Measurements from ENCODE around the gene NIPSNAP2.
"Not testable (repeated sequence)": the region's sequence is repeated elsewhere in the genome, so short reads cannot be mapped to it uniquely, and the experiment has no call there.

Gene NIPSNAP2

DNA sequence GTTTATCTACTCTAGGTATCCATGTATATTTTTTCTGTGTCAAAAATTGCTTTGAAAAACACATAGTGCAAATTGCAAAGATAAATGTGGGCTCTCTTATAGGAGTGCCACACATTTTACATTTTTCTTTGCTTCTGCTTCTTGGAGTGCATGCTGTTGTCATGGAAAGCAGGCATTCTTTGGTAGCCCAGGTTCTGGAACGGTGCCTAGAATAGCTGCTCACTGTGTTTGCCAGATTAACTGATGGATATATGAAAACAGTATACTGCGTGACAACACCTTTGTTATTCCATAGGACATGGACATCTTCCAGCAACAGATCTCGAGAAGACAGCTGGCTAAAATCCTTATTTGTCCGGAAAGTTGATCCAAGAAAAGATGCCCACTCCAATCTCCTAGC is 13.4 kb downstream of the NIPSNAP2 start:
- DNase-seq, result no peak

DNA sequence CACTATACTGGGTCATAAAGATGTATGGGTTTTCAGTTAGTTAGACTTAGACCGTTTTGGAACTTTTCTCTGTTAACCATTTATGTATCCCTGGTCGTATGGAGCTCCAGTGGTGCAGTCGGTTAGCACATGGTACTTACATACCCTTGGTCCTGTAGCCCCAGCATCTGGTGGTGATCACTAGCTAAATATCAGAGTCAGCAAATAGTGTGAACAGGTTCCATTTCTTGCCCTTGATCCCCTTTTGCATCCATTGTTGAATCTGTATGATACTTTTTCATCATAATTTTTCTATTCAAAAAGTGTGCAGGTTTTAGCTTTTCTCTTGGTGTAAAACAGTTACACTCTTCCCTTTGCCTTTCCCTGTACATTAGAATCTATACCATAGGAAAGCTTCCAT is 15.9 kb downstream of the NIPSNAP2 start:
- no peak for DNase-seq

- DNase-seq, result no peak
Measured at GRCh38 chr7:55983537-55983936, 19.2 kb downstream of the NIPSNAP2 start.

GRCh38 chr7:55992346-55992745 is 28.0 kb downstream of the NIPSNAP2 start:
- DNase-seq, result no peak

DNA sequence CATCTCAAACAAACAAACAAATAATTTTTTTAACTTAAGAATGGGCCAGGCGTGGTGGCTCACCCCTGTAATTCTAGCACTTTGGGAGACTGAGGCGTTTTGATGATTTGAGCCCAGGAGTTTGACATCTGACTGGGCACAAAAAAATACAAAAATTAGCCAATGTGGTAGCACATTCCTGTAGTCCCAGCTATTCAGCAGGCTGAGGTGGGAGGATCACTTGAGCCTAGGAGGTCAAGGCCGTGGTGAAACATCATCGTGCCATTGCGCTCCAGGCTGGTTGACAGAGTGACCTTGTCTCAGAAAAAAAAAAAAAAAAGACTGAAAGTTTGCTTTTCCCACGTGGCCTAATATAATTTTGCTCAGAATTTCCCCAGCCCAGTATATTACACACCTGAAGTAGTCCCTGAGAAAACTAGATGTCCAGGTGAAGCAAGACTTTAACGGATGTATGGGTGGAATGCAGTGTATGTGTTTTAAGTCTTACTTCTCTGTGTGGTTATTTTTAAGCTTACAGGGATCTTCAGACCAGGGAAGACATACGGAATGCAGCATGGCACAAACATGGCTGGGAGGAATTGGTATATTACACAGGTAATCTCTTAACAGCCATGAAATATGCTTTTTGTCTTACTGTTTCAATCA is 32.6 kb downstream of the NIPSNAP2 start:
- no peak for DNase-seq

- no peak for DNase-seq
Measured at GRCh38 chr7:56003749-56004148, 39.4 kb downstream of the NIPSNAP2 start.

- no peak for DNase-seq
Measured at GRCh38 chr7:56007167-56007652, 42.8 kb downstream of the NIPSNAP2 start.

DNA sequence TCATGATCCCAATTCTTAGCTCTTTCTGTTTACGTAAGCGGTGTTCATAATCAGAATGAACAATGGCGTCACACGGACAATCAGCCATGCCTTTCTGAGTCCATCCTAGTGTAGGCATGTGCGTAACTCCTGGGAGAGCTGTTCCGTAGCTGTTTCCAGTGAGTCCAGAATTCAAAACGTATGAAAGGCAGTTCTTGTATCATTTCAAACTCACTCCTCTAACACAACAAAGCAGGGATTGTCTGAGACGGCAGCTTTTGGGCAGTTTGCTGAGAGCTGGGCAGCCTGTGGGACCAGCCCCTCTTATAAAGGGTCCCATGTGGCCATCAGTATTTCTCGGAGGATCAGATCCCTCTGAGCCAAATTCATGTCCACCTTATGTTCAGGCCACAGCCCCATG is 43.5 kb downstream of the NIPSNAP2 start:
- DNase-seq, result no peak

DNA sequence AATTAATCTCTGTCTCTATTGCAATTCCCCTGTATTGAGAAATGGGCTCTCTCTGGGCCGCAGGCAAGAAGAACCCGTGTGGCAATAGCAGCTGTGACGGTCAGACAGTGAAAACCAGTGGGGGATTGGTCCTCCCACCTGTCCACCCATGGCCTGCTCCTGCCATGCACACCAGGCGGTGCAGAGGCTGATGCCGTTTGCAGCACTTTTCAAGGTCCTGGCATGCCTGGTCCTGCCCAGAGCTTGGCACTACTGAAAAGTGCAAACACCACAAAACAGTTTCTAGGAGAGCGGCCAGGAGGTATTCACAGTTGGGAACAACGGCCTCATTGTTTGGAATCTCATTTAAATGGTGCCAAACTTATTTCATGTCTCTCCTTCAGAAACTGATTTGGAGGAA is 45.3 kb downstream of the NIPSNAP2 start:
- no peak for DNase-seq

- DNase-seq, result not testable (repeated sequence)
Measured at GRCh38 chr7:56017015-56017414, 52.6 kb downstream of the NIPSNAP2 start.

DNA sequence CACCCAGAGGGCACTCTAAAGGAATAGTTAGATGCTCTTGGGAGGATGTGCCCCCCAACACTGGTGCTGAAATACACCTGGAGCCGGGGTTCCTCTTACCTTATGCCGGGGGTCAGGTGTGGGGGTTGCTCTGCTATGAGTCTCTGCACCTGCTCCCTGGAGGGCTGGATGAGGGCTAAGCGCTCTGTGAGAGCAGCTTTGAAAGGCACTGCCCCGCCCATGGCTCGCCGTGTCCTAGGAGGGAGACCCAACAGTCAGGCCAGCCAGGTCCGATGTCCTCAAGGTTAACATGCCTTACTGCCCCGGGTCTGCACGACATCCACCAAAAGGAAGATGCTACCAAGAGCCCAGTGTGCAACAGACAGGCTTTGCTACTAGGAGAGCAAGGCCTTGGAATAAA is 55.1 kb downstream of the NIPSNAP2 start:
- no peak for DNase-seq

- no peak for DNase-seq
Measured at GRCh38 chr7:56023500-56023899, 59.1 kb downstream of the NIPSNAP2 start.

DNA sequence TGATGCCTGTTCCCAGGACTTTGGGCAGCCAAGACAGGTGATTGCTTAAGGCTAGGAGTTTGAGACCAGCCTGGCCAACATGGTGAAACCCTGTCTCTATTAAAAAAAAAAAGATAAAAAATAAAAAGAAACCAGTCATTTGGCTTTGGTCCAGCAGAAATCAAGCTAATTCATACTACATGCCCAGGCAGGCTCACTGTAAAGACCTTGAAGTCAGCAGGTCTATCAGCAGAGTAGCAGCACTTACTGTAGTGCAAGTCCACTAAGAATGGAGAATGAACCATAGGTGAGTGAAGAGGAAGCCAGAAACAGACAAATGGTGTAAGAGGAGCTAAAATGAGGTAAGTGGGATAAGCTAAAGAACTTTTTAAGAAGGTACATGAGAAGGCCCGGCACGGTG is 62.2 kb downstream of the NIPSNAP2 start:
- no peak for DNase-seq

DNA sequence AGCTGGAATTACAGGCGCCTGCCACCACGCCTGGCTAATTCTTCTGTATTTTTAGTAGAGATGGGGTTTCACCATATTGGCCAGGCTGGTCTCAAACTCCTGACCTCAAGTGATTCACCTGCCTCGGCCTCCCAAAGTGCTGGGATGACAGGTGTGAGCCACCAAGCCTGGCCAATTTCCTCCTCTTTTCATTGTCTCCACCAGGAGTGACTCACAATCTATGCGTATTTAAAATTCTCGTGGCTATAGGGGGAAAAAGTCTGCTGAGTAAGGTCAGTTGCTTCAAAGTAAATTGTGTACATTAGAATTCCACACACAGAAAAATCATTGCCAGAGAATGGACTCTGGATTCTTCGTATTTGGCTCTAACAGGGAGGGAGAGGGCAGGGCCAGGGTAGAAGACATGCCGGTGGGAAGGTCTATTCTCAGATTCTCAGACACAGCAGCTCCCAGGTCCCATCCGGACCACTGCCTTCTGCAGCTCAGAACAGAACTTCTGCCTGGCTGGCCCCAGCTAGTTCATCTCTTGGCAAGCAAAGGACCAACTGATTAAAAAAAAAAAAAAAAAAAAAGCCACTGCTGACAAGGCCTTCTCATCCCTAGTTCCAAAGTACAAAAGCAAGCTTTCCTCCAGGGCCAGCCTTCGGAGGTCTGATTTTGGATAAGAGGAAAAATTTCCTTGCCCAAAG is 64.7 kb downstream of the NIPSNAP2 start:
- no peak for DNase-seq

DNA sequence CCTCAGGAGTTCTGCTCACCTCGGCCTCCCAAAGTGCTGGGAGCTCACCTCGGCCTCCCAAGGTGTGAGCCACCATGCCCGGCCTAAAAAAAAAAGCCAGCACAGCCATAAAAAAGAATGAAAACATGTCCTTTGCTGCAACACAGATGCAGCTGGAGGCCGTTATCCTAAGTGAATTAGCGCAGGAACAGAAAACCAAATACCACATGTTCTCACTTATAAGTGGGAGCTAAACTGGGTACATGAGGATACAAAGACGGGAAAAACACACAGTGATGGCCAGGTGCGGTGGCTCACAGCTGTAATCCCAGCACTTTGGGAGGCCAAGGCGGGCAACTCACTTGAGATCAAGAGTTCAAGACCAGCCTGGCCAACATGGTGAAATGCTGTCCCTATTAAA is 66.0 kb downstream of the NIPSNAP2 start:
- no peak for DNase-seq

DNA sequence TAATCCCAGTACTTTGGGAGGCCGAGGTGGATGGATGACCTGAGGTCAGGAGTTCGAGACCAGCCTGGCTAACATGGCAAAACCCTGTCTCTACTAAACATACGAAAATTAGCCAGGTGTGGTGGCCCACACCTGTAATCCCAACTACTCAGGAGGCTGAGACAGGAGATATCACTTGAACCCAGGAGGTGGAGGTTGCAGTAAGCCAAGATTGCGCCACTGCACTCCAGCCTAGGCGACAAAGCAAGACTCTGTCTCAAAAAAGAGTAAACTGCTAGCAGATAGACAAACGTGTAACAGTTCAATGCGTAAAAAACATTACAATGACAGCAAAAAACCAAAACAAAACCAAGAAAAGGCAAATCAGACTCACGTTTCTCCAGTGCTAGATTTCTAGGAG is 67.2 kb downstream of the NIPSNAP2 start:
- DNase-seq, result not testable (repeated sequence)

GRCh38 chr7:56032578-56032977 is 68.2 kb downstream of the NIPSNAP2 start:
- DNase-seq, result not testable (repeated sequence)

DNA sequence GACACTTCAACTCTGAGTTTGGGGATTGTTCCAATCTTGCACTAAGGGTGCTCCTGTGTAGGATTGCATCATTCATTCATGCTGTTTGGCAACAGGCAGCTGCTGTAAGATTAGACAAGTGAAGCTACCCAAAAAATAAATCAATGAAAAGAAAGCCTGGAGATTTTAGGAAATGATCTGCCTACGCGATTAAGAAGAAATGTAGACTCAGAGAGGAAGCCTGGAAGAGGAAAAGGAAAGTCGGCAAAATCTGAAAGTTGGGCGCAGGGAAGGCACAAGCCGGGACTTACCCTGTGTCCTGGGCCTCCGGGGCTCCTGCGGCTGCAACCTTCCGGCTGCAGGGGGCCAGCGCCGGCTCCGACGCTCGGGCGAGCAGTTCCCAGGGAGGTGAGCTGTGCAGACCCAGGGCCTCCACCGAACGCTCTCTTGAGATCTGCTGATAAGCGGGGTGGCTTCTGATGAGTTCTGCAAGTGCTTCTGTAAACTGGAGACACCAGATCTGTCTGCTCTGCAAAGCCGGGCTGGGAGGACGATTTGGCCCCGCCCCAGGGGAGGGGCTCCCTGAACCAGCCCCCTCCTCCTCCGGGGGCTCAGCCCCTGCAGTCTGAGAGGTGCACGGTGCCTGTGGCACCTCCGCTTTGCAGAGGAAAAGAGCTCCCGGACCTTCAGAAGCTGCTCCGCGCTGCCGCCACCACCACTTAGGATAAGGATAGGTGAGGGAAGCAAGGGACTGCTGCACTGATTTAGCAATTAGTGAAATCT is 69.5 kb downstream of the NIPSNAP2 start:
- DNase-seq, result peak; percentile 85

- DNase-seq, result no peak
Measured at GRCh38 chr7:56040730-56041129, 76.3 kb downstream of the NIPSNAP2 start.

DNA sequence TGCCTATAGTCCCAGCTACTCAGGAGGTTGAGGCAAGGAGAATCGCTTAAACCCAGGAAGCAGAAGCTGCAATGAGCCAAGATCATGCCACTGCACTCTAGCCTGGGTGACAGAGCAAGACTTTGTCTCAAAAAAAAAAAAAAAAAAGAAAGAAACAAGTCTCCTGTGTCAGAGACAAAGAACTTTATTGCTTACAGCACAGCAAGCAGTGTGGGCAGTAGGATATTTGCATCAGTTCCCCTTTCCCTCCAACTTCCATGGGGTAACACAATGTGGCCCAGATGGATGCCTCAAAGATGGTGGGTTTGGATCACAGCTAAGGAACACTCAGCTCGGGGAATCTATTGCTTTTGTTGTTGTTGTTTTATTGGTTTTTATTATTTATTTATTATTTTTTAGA is 81.4 kb downstream of the NIPSNAP2 start:
- DNase-seq, result not testable (repeated sequence)

DNA sequence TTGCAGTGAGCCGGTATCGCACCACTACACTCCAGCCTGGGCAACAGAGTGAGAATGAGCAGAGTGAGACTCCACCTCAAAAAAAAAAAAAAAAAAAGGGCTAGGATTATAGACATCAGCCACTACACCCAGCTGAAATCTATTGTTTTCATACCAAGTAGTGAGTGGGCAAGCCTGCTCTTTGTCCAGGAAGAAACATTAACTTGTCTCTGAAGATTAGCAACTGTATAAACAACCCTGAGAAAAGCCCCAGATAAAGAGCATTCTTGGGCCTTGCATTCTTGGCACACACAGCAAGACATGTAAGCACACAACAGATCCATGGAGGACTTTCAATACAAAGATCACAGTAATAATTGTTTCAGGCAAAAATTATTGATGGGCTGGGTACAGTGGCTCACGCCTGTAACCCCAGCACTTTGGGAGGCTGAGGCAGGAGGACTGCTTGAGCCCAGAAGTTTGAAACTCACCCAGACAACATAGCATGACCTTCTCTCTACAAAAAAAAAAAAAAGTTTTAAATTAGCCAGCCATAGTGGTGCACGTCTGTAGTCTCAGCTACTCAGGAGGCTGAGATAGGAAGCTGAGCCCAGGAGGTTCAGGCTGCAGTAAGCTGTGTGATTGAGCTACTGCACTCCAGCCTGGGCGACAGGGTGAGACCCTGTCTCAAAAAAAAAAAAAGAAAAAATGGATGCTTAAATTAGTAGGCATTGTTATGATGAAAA is 82.5 kb downstream of the NIPSNAP2 start:
- DNase-seq, result no peak

GRCh38 chr7:56047446-56048116 is 83.2 kb downstream of the NIPSNAP2 start:
- DNase-seq, result not testable (repeated sequence)

DNA sequence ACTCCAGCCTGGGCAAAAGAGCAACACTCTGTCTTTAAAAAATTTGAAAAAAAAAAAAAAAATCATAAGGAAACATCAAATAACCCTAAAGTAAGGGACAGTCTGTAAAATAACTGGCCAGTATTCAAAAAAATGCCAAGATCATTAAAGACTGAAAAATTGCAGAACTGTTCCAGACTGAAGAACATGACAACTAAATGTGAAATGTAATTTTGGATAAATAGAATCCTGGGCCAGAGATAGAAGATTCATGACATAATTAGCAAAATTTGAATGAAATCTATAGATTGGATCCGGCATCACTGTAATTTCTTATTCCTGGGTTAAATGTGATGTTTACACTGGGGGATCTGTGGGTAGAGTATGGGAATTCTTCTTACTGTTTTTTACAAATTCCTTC is 83.9 kb downstream of the NIPSNAP2 start:
- DNase-seq, result no peak

Measured in activated CD4-positive, alpha-beta T cell treated with anti-CD3 and anti-CD28 coated beads, Interleukin-2, amount 50 U/mL, for 16 hours (primary cell).